MM.1S (cell line): ENCODE data around the gene GNPDA2.

Source experiments
- CTCF ChIP-seq: fragments of 300-600 bp; sonication (generic); IDR thresholded peaks from 2 replicates; pipeline ENCODE4 v1.5.1; 2016; ENCODE audit warnings: antibody characterized with exemption, low read length, mixed read lengths
- EZH2 ChIP-seq: fragments of 300-600 bp; sonication (generic); optimal IDR thresholded peaks from 2 replicates; pipeline ENCODE3; 2017; ENCODE audit warnings: low read depth, mild to moderate bottlenecking, antibody characterized with exemption, low read length, mixed read lengths
- EZH2phosphoT487 ChIP-seq: fragments of 300-600 bp; sonication (generic); IDR thresholded peaks from 2 replicates; pipeline ENCODE4 v1.6.1; 2018; ENCODE audit warnings: antibody characterized with exemption, low read length

GRCh38 chr4:44678094-44679041 lies 48.0 kb downstream of the GNPDA2 start, which contains the start of gene GUF1:
- TF ChIP-seq CTCF (no peak; the same call in 1 of the 2 replicates), EZH2 (no peak), EZH2phosphoT487 (no peak)
